Transverse colon (tissue), 4 donors: ENCODE results near the gene SSBP2.

Experiments
- EP300 ChIP-seq: sonication (generic); formaldehyde crosslinking; IDR thresholded peaks from one replicate; pipeline ENCODE4 v1.6.1; 2017; ENCODE audit warnings: antibody characterized with exemption, low read depth
- POLR2A ChIP-seq: fragments of 450-650 bp; IDR thresholded peaks from one replicate; pipeline ENCODE4 v1.6.1; 2016; ENCODE audit warnings: antibody characterized with exemption, mild to moderate bottlenecking, moderate library complexity
- POLR2AphosphoS5 ChIP-seq, 3 donors: sonication (generic); formaldehyde crosslinking; IDR thresholded peaks; one replicate each; pipeline ENCODE4 v1.6.1; 2016; ENCODE audit warnings: antibody characterized with exemption in 3 of 3
- TF ChIP-seq, protein P1 (sequence below), 5 experiments: fragments of 200-600 bp in 3 of 5; fragments of 450-650 bp in 2 of 5; sonication (generic) in 3 of 5; IDR thresholded peaks; 1 replicate in 2 of 5; 2 replicates in 3 of 5; pipeline ENCODE4 v1.5.1; 2016 to 2017; ENCODE audit warnings: antibody characterized with exemption in 5 of 5, inconsistent platforms in 3 of 5, mild to moderate bottlenecking in 2 of 5, moderate library complexity in 1 of 5

- TF ChIP-seq, protein P1, sequence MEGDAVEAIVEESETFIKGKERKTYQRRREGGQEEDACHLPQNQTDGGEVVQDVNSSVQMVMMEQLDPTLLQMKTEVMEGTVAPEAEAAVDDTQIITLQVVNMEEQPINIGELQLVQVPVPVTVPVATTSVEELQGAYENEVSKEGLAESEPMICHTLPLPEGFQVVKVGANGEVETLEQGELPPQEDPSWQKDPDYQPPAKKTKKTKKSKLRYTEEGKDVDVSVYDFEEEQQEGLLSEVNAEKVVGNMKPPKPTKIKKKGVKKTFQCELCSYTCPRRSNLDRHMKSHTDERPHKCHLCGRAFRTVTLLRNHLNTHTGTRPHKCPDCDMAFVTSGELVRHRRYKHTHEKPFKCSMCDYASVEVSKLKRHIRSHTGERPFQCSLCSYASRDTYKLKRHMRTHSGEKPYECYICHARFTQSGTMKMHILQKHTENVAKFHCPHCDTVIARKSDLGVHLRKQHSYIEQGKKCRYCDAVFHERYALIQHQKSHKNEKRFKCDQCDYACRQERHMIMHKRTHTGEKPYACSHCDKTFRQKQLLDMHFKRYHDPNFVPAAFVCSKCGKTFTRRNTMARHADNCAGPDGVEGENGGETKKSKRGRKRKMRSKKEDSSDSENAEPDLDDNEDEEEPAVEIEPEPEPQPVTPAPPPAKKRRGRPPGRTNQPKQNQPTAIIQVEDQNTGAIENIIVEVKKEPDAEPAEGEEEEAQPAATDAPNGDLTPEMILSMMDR (IDR thresholded peaks at IDR 0.05): no peak
- TF ChIP-seq EP300: no peak
- TF ChIP-seq POLR2AphosphoS5 (IDR thresholded peaks at IDR 0.05): no peak
- TF ChIP-seq POLR2A: no peak
Measured at GRCh38 chr5:81632679-81633078, 118.2 kb downstream of the SSBP2 start.
